GM23338 (cell line): Measurements from ENCODE around the gene GPR158. TPM values are rescaled to one million over a fixed set of nuclear protein-coding genes. Genes with fewer than 3 reads are reported as not detected.

ENCODE experiments used
- ATAC-seq: fragments of 200-7000 bp; cut with Tn5 transposase; 3 replicates; pipeline ENCODE4 v1.9.1; 2020
- DNase-seq: peaks from one replicate; pipeline ENCODE4 v3.0.0-alpha.2; 2015; ENCODE audit warnings: low spot score
- H2AFZ ChIP-seq: fragments of 200-600 bp; sonication (generic); 2 replicates; pipeline ENCODE4 v1.8.0; 2016; ENCODE audit warnings: antibody characterized with exemption, mild to moderate bottlenecking, moderate library complexity
- H3F3A ChIP-seq: fragments of 200-600 bp; sonication (generic); replicated peaks from 2 replicates; pipeline ENCODE4 v1.8.0; 2017; ENCODE audit warnings: antibody characterized with exemption, mixed run types, low read depth
- H3K27ac ChIP-seq: fragments of 200-600 bp; sonication (generic); 2 replicates; pipeline ENCODE4 v1.6.1; 2016; ENCODE audit warnings: low read depth
- H3K27me3 ChIP-seq: fragments of 200-600 bp; sonication (generic); 2 replicates; pipeline ENCODE4 v1.8.0; 2016; ENCODE audit warnings: mild to moderate bottlenecking, mixed run types, moderate library complexity; ENCODE audit not compliant: insufficient read depth
- H3K36me3 ChIP-seq: fragments of 200-600 bp; sonication (generic); 2 replicates; pipeline ENCODE4 v1.8.0; 2016; ENCODE audit warnings: mild to moderate bottlenecking; ENCODE audit not compliant: insufficient read depth
- H3K4me1 ChIP-seq: fragments of 200-600 bp; sonication (generic); 2 replicates; pipeline ENCODE4 v1.8.0; 2016; ENCODE audit warnings: mild to moderate bottlenecking, moderate library complexity; ENCODE audit not compliant: insufficient read depth
- H3K4me2 ChIP-seq: fragments of 200-600 bp; sonication (generic); 2 replicates; pipeline ENCODE4 v1.7.1; 2017; ENCODE audit warnings: mixed run types
- H3K4me3 ChIP-seq: fragments of 200-600 bp; sonication (generic); 2 replicates; pipeline ENCODE4 v1.6.1; 2016; ENCODE audit warnings: mixed run types
- H3K79me2 ChIP-seq: fragments of 200-600 bp; sonication (generic); replicated peaks from 2 replicates; pipeline ENCODE4 v1.8.0; 2017; ENCODE audit warnings: mild to moderate bottlenecking; ENCODE audit not compliant: insufficient read depth
- H3K9me2 ChIP-seq: fragments of 200-600 bp; sonication (generic); 2 replicates; pipeline ENCODE4 v1.8.0; 2017; ENCODE audit not compliant: insufficient read depth
- H4K20me1 ChIP-seq: fragments of 200-600 bp; sonication (generic); replicated peaks from 2 replicates; pipeline ENCODE4 v1.8.0; 2017; ENCODE audit warnings: mild to moderate bottlenecking; ENCODE audit not compliant: insufficient read depth
- H3K27ac Mint-ChIP-seq: 2 replicates; pipeline ENCODE4 v1.8.0; 2020; ENCODE audit warnings: inconsistent platforms, mild to moderate bottlenecking, moderate library complexity, mixed read lengths
- H3K27me3 Mint-ChIP-seq: 3 replicates; pipeline ENCODE4 v1.8.0; 2022; ENCODE audit warnings: low read depth, mild to moderate bottlenecking, moderate library complexity, mixed read lengths, inconsistent platforms; ENCODE audit not compliant: insufficient read depth, poor library complexity
- H3K36me3 Mint-ChIP-seq: 3 replicates; pipeline ENCODE4 v1.8.0; 2021; ENCODE audit warnings: low read depth, mild to moderate bottlenecking, inconsistent platforms, moderate library complexity, mixed read lengths
- H3K4me1 Mint-ChIP-seq: 3 replicates; pipeline ENCODE4 v1.8.0; 2020; ENCODE audit warnings: mild to moderate bottlenecking, inconsistent platforms, mixed read lengths
- H3K4me3 Mint-ChIP-seq: 3 replicates; pipeline ENCODE4 v1.8.0; 2021; ENCODE audit warnings: moderate library complexity, mild to moderate bottlenecking, inconsistent platforms, mixed read lengths
- H3K9me3 Mint-ChIP-seq: 3 replicates; pipeline ENCODE4 v1.8.0; 2020; ENCODE audit warnings: moderate library complexity, mild to moderate bottlenecking, inconsistent platforms, mixed read lengths
- CREB1 ChIP-seq: fragments of 250-450 bp; sonication (Bioruptor Pico); IDR thresholded peaks from 2 replicates; pipeline ENCODE4 v1.5.0; 2020; ENCODE audit warnings: low read depth, mild to moderate bottlenecking, moderate library complexity
- EZH2 ChIP-seq: fragments of 200-600 bp; sonication (generic); IDR thresholded peaks from one replicate; pipeline ENCODE4 v1.8.0; 2017; ENCODE audit warnings: antibody characterized with exemption, mild to moderate bottlenecking, low read depth; ENCODE audit not compliant: unreplicated experiment
- EZH2phosphoT487 ChIP-seq: fragments of 200-600 bp; sonication (generic); IDR thresholded peaks from one replicate; pipeline ENCODE4 v1.8.1; 2018; ENCODE audit warnings: antibody characterized with exemption; ENCODE audit not compliant: unreplicated experiment
- JUNB ChIP-seq: IDR thresholded peaks from one replicate; pipeline ENCODE4 v1.6.1; 2016; ENCODE audit warnings: antibody characterized with exemption; ENCODE audit not compliant: unreplicated experiment
- NANOG ChIP-seq: IDR thresholded peaks from 2 replicates; pipeline ENCODE4 v1.6.1; 2016; ENCODE audit warnings: antibody characterized with exemption, borderline replicate concordance
- POLR2AphosphoS5 ChIP-seq: IDR thresholded peaks from 2 replicates; pipeline ENCODE4 v1.6.1; 2016; ENCODE audit warnings: antibody characterized with exemption, low read depth
- STAT1 ChIP-seq: IDR thresholded peaks from one replicate; pipeline ENCODE4 v1.6.1; 2016; ENCODE audit warnings: antibody characterized with exemption; ENCODE audit not compliant: unreplicated experiment
- ZNF114 ChIP-seq: fragments of 250-450 bp; sonication (Bioruptor Pico); IDR thresholded peaks from 2 replicates; pipeline ENCODE4 v1.5.0; 2020; ENCODE audit warnings: mild to moderate bottlenecking, moderate library complexity
- ZNF331 ChIP-seq: fragments of 250-450 bp; sonication (Bioruptor Pico); IDR thresholded peaks from 2 replicates; pipeline ENCODE4 v1.5.0; 2020; ENCODE audit warnings: low read depth, mild to moderate bottlenecking, moderate library complexity
- polyA plus RNA-seq: library from polyadenylated mRNA; unstranded; fragments of >200 nt; fragmentation: Nextera tagmentation; extraction: Ambion mirVana; gene quantifications from 2 replicates; pipeline ENCODE4 v1.2.1, GENCODE V29; 2016
- total RNA-seq: library from RNA; depleted of rRNA; stranded (reverse); fragments of >200 nt; shearing (Covaris generic); gene quantifications from 2 replicates; pipeline ENCODE4 v1.2.3, GENCODE V29; 2014
- TF ChIP-seq, protein P1 (sequence below): fragments of 250-450 bp; sonication (Bioruptor Pico); IDR thresholded peaks from 2 replicates; pipeline ENCODE4 v1.5.0; 2020; ENCODE audit warnings: mild to moderate bottlenecking, moderate library complexity
- TF ChIP-seq, protein P2 (sequence below), 2 experiments: fragments of 200-600 bp in 1 of 2; sonication (generic) in 1 of 2; conservative IDR thresholded peaks; 2 replicates each; pipeline versions ENCODE4 v1.5.1 to v1.6.1; 2016 to 2017; ENCODE audit warnings: antibody characterized with exemption in 2 of 2, low read depth in 2 of 2, mild to moderate bottlenecking in 2 of 2, moderate library complexity in 1 of 2
- TF ChIP-seq, protein P3 (sequence below): IDR thresholded peaks from one replicate; pipeline ENCODE4 v1.6.1; 2018; ENCODE audit warnings: antibody characterized with exemption; ENCODE audit not compliant: unreplicated experiment
- TF ChIP-seq, protein P4 (sequence below): IDR thresholded peaks from 2 replicates; pipeline ENCODE4 v1.6.1; 2016; ENCODE audit warnings: antibody characterized with exemption

Gene GPR158
- total and polyA plus RNA-seq, 2 experiments from 2014 or later = 0.13 to 1.5 TPM

DNA sequence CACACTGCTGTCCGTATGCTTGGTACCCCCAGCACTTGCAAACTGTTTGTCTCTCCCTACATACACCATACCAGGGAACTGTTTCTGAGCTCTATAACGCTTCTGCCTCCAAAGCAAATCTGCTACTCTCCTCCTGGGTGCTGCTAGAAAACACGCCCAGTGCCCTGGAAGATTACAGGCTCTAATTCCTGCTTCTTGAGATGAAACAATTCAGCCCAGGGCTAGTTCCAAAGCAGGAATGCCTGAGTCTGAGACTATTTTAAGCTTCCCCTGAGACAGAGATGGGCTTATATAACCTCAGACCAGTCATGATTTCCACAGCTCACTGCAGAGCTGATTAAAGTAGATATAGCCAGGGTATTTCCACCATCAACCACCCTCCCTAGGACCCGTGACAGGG, 327.1 kb downstream of the GPR158 start:
- no peak overlapping the region for H3K27ac Mint-ChIP-seq

More for the DNA sequence above, 327.1 kb downstream of the GPR158 start:
- Mint-ChIP-seq H3K27me3 (peaks cover 2% of the 10 kb centered on the region), H3K9me3 (no peaks in the 10 kb centered on the region), H3K36me3 (no peaks in the 10 kb centered on the region), H3K4me1 (peaks cover 31% of the 10 kb centered on the region), H3K4me3 (no peak overlapping the region)
- no peaks in the 10 kb centered on the region for H4K20me1 ChIP-seq
- H3K4me3 ChIP-seq = no peak overlapping the region
- H3K27me3 ChIP-seq = no peaks in the 10 kb centered on the region
- no peaks in the 10 kb centered on the region for H3K79me2 ChIP-seq
- H3K4me1 ChIP-seq = peaks cover 9% of the 10 kb centered on the region; the same call in 1 of the 2 replicates
- no peak overlapping the region for H3K27ac ChIP-seq
- no peak overlapping the region for H3K4me2 ChIP-seq
- H3K36me3 ChIP-seq = no peaks in the 10 kb centered on the region
- H2AFZ ChIP-seq = no peak overlapping the region
- DNase-seq = no peak
- no peaks in the 10 kb centered on the region for H3F3A ChIP-seq
- no peak; the same call in 2 of the 3 replicates for ATAC-seq
- no peaks in the 10 kb centered on the region for H3K9me2 ChIP-seq
- TF ChIP-seq EZH2 = no peak
- no peak for TF ChIP-seq ZNF331 (CRISPR knock-in tag)
- TF ChIP-seq ZNF114 (CRISPR knock-in tag) = no peak
- TF ChIP-seq, protein P1, sequence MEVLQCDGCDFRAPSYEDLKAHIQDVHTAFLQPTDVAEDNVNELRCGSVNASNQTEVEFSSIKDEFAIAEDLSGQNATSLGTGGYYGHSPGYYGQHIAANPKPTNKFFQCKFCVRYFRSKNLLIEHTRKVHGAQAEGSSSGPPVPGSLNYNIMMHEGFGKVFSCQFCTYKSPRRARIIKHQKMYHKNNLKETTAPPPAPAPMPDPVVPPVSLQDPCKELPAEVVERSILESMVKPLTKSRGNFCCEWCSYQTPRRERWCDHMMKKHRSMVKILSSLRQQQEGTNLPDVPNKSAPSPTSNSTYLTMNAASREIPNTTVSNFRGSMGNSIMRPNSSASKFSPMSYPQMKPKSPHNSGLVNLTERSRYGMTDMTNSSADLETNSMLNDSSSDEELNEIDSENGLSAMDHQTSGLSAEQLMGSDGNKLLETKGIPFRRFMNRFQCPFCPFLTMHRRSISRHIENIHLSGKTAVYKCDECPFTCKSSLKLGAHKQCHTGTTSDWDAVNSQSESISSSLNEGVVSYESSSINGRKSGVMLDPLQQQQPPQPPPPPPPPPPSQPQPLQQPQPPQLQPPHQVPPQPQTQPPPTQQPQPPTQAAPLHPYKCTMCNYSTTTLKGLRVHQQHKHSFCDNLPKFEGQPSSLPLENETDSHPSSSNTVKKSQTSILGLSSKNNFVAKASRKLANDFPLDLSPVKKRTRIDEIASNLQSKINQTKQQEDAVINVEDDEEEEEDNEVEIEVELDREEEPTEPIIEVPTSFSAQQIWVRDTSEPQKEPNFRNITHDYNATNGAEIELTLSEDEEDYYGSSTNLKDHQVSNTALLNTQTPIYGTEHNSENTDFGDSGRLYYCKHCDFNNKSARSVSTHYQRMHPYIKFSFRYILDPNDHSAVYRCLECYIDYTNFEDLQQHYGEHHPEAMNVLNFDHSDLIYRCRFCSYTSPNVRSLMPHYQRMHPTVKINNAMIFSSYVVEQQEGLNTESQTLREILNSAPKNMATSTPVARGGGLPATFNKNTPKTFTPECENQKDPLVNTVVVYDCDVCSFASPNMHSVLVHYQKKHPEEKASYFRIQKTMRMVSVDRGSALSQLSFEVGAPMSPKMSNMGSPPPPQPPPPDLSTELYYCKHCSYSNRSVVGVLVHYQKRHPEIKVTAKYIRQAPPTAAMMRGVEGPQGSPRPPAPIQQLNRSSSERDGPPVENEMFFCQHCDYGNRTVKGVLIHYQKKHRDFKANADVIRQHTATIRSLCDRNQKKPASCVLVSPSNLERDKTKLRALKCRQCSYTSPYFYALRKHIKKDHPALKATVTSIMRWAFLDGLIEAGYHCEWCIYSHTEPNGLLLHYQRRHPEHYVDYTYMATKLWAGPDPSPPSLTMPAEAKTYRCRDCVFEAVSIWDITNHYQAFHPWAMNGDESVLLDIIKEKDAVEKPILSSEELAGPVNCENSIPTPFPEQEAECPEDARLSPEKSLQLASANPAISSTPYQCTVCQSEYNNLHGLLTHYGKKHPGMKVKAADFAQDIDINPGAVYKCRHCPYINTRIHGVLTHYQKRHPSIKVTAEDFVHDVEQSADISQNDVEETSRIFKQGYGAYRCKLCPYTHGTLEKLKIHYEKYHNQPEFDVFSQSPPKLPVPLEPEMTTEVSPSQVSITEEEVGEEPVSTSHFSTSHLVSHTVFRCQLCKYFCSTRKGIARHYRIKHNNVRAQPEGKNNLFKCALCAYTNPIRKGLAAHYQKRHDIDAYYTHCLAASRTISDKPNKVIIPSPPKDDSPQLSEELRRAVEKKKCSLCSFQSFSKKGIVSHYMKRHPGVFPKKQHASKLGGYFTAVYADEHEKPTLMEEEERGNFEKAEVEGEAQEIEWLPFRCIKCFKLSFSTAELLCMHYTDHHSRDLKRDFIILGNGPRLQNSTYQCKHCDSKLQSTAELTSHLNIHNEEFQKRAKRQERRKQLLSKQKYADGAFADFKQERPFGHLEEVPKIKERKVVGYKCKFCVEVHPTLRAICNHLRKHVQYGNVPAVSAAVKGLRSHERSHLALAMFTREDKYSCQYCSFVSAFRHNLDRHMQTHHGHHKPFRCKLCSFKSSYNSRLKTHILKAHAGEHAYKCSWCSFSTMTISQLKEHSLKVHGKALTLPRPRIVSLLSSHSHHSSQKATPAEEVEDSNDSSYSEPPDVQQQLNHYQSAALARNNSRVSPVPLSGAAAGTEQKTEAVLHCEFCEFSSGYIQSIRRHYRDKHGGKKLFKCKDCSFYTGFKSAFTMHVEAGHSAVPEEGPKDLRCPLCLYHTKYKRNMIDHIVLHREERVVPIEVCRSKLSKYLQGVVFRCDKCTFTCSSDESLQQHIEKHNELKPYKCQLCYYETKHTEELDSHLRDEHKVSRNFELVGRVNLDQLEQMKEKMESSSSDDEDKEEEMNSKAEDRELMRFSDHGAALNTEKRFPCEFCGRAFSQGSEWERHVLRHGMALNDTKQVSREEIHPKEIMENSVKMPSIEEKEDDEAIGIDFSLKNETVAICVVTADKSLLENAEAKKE (CRISPR knock-in tag) = no peak
- TF ChIP-seq CREB1 (CRISPR knock-in tag) = no peak
- TF ChIP-seq, protein P2, sequence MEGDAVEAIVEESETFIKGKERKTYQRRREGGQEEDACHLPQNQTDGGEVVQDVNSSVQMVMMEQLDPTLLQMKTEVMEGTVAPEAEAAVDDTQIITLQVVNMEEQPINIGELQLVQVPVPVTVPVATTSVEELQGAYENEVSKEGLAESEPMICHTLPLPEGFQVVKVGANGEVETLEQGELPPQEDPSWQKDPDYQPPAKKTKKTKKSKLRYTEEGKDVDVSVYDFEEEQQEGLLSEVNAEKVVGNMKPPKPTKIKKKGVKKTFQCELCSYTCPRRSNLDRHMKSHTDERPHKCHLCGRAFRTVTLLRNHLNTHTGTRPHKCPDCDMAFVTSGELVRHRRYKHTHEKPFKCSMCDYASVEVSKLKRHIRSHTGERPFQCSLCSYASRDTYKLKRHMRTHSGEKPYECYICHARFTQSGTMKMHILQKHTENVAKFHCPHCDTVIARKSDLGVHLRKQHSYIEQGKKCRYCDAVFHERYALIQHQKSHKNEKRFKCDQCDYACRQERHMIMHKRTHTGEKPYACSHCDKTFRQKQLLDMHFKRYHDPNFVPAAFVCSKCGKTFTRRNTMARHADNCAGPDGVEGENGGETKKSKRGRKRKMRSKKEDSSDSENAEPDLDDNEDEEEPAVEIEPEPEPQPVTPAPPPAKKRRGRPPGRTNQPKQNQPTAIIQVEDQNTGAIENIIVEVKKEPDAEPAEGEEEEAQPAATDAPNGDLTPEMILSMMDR (conservative IDR thresholded peaks at IDR 0.05; ENCODE audit: low read depth in 2 of 2) = no peak
- no peak for TF ChIP-seq EZH2phosphoT487
- no peak for TF ChIP-seq NANOG
- TF ChIP-seq STAT1 = no peak
- TF ChIP-seq, protein P3, sequence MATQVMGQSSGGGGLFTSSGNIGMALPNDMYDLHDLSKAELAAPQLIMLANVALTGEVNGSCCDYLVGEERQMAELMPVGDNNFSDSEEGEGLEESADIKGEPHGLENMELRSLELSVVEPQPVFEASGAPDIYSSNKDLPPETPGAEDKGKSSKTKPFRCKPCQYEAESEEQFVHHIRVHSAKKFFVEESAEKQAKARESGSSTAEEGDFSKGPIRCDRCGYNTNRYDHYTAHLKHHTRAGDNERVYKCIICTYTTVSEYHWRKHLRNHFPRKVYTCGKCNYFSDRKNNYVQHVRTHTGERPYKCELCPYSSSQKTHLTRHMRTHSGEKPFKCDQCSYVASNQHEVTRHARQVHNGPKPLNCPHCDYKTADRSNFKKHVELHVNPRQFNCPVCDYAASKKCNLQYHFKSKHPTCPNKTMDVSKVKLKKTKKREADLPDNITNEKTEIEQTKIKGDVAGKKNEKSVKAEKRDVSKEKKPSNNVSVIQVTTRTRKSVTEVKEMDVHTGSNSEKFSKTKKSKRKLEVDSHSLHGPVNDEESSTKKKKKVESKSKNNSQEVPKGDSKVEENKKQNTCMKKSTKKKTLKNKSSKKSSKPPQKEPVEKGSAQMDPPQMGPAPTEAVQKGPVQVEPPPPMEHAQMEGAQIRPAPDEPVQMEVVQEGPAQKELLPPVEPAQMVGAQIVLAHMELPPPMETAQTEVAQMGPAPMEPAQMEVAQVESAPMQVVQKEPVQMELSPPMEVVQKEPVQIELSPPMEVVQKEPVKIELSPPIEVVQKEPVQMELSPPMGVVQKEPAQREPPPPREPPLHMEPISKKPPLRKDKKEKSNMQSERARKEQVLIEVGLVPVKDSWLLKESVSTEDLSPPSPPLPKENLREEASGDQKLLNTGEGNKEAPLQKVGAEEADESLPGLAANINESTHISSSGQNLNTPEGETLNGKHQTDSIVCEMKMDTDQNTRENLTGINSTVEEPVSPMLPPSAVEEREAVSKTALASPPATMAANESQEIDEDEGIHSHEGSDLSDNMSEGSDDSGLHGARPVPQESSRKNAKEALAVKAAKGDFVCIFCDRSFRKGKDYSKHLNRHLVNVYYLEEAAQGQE = no peak
- TF ChIP-seq JUNB = no peak
- no peak for TF ChIP-seq POLR2AphosphoS5
- TF ChIP-seq, protein P4, sequence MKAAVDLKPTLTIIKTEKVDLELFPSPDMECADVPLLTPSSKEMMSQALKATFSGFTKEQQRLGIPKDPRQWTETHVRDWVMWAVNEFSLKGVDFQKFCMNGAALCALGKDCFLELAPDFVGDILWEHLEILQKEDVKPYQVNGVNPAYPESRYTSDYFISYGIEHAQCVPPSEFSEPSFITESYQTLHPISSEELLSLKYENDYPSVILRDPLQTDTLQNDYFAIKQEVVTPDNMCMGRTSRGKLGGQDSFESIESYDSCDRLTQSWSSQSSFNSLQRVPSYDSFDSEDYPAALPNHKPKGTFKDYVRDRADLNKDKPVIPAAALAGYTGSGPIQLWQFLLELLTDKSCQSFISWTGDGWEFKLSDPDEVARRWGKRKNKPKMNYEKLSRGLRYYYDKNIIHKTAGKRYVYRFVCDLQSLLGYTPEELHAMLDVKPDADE = no peak
